Lung (tissue), 12 donors: ENCODE results near the gene CSTF1. TPM values are rescaled to one million over a fixed set of nuclear protein-coding genes. Genes with fewer than 3 reads are reported as not detected.

ENCODE experiments used
- ATAC-seq: fragments of 200-7000 bp; cut with Tn5 transposase; one replicate; pipeline ENCODE4 v1.9.1; 2020; ENCODE audit warnings: moderate number of reproducible peaks; ENCODE audit not compliant: insufficient read depth, low FRiP score
- DNase-seq, 3 donors: peaks; one replicate each; pipeline ENCODE4 v3.0.0-alpha.2; 2013 to 2017
- H3K27ac ChIP-seq, 2 donors: one replicate each; pipeline ENCODE4 v1.5.1; 2013; ENCODE audit warnings: mild to moderate bottlenecking in 2 of 2, moderate library complexity in 2 of 2, control low read depth in 1 of 2, inconsistent platforms in 1 of 2, low read depth in 1 of 2, low read length in 1 of 2
- H3K27me3 ChIP-seq, 3 donors: one replicate each; pipeline ENCODE4 v1.5.1; 2013; ENCODE audit warnings: low read length in 2 of 3; ENCODE audit not compliant: control insufficient read depth in 3 of 3, insufficient read depth in 3 of 3
- H3K36me3 ChIP-seq, 4 donors: one replicate each; pipeline ENCODE4 v1.5.1; 2013; ENCODE audit warnings: low read length in 4 of 4, mild to moderate bottlenecking in 1 of 4, moderate library complexity in 1 of 4; ENCODE audit not compliant: control insufficient read depth in 4 of 4, insufficient read depth in 4 of 4
- H3K4me1 ChIP-seq, 5 donors: one replicate each; pipeline ENCODE4 v1.5.1; 2013; ENCODE audit warnings: low read length in 5 of 5, mild to moderate bottlenecking in 2 of 5, moderate library complexity in 1 of 5; ENCODE audit not compliant: control insufficient read depth in 5 of 5, insufficient read depth in 5 of 5
- H3K4me3 ChIP-seq: one replicate; pipeline ENCODE4 v1.5.1; 2013; ENCODE audit warnings: mild to moderate bottlenecking, control low read depth, moderate library complexity
- H3K9ac ChIP-seq, 2 donors: one replicate each; pipeline ENCODE4 v1.5.1; 2013; ENCODE audit warnings: low read length in 2 of 2, control low read depth in 1 of 2; ENCODE audit not compliant: insufficient read depth in 1 of 2
- H3K9me3 ChIP-seq, 4 donors: one replicate each; pipeline ENCODE4 v1.5.1; 2013; ENCODE audit warnings: low read length in 3 of 4, mild to moderate bottlenecking in 1 of 4, moderate library complexity in 1 of 4; ENCODE audit not compliant: control insufficient read depth in 4 of 4, insufficient read depth in 3 of 4
- WGBS, 2 donors: extraction: QIAGEN DNeasy Blood & Tissue Kit; methylation state at CpG; one replicate each; pipeline ENCODE4 v1.1.7; 2013; 5-methylcytosine and 5-hydroxymethylcytosine counted together
- polyA plus RNA-seq, 2 donors: library from polyadenylated mRNA; stranded (reverse); fragments of 200-250 nt; gene quantifications; one replicate each; pipeline ENCODE4 v1.2.1, GENCODE V29; 2013
- total RNA-seq, 2 donors: library from RNA; depleted of rRNA in 1 of 2; stranded (reverse); fragments of >200 nt in 1 of 2; gene quantifications; one replicate each; pipeline ENCODE4 v1.2.1, GENCODE V29; 2014 to 2021
- TF ChIP-seq, protein P1 (sequence below): IDR thresholded peaks from 2 replicates; pipeline ENCODE4 v1.5.1; 2012; ENCODE audit warnings: mild to moderate bottlenecking; ENCODE audit errors: control extremely low read depth, extremely low read depth
- donor health status: control.
- donor health status: control.
- donor health status: Bipolar disorder and iron deficiency.
- donor health status: healthy.
- donor health status: DM: yes; HTN: yes; CAD: no.

CSTF1 gene
- total and polyA plus RNA-seq, 4 donors, result 6.4 to 36.1 (median 19.1) TPM

DNA sequence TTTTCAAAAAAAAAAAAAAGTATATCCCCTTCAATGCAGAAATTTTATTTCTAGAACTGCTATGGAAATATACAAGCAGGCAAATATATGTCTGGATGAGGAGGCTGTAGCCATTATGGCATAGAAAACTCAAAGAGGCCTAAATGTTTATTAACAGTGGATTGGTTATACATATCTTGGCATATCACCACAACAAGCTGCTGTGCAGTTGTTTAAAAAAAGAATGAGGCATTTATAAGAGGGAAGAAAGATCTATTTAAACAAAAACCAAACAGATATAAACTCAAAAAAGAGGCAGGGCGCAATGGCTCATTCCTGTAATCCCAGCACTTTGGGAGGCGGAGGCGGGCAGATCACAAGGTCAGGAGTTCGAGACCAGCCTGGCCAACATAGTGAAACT, 45.8 kb downstream of the CSTF1 start:
- DNase-seq (peak in 1 of 3 donors; percentile 54), ATAC-seq (no peak)
- TF ChIP-seq, protein P1, sequence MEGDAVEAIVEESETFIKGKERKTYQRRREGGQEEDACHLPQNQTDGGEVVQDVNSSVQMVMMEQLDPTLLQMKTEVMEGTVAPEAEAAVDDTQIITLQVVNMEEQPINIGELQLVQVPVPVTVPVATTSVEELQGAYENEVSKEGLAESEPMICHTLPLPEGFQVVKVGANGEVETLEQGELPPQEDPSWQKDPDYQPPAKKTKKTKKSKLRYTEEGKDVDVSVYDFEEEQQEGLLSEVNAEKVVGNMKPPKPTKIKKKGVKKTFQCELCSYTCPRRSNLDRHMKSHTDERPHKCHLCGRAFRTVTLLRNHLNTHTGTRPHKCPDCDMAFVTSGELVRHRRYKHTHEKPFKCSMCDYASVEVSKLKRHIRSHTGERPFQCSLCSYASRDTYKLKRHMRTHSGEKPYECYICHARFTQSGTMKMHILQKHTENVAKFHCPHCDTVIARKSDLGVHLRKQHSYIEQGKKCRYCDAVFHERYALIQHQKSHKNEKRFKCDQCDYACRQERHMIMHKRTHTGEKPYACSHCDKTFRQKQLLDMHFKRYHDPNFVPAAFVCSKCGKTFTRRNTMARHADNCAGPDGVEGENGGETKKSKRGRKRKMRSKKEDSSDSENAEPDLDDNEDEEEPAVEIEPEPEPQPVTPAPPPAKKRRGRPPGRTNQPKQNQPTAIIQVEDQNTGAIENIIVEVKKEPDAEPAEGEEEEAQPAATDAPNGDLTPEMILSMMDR, result no peak
- Histone ChIP-seq H3K36me3 (peaks cover 0 to 8% (median 3%) of the 10 kb centered on the region in 4 donors), H3K27ac (no peak overlapping the region), H3K9me3 (no peaks in the 10 kb centered on the region), H3K9ac (no peak overlapping the region), H3K4me1 (peaks cover 0 to 60% (median 37%) of the 10 kb centered on the region in 5 donors), H3K27me3 (no peaks in the 10 kb centered on the region), H3K4me3 (no peak overlapping the region)
- WGBS, 2 donors, result 89 to 92% methylated on average over 4 of the region's 4 CpGs

DNA sequence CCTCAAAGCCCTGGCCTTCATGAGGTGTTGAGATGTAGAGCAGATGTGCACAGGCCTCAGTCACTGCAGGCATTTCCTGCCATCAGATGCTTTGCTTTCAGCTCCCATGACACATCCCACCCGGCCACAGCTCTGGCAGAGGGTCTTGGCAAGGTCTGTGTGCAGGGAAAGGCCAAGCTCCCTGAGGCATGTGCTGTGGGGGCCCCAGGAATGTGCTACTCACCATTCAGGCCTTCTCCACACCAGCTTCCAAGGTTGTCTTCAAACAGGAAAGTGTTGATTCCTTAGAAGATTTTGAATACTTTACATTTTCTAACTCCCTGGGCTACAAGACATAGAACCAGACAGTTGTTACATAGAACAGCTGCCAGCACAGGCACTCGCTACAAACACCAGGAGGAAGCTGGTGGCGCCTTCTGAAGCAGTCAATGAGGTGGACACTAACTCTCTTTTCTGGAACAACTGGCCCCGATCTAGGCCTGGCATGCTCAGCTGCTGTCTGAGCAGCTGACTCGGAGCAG, 47.4 kb downstream of the CSTF1 start:
- H3K9ac ChIP-seq, result peak overlapping the region in 1 of 2 donors; percentile 50
- H3K36me3 ChIP-seq, result peaks cover 0 to 8% (median 3%) of the 10 kb centered on the region in 4 donors
- peak; percentile 77 for ATAC-seq
- H3K4me3 ChIP-seq, result no peak overlapping the region
- peak; percentile 97 to 98 (median 98) for DNase-seq
- TF ChIP-seq, protein P1, result no peak
- H3K4me1 ChIP-seq, result peaks cover 0 to 65% (median 39%) of the 10 kb centered on the region in 5 donors
- WGBS, 2 donors, result 34 to 48% methylated on average over 5 of the region's 5 CpGs
- H3K27me3 ChIP-seq, result peaks cover 0 to 7% (median 0%) of the 10 kb centered on the region in 3 donors
- H3K9me3 ChIP-seq, result no peaks in the 10 kb centered on the region
- H3K27ac ChIP-seq, result no peak overlapping the region

DNA sequence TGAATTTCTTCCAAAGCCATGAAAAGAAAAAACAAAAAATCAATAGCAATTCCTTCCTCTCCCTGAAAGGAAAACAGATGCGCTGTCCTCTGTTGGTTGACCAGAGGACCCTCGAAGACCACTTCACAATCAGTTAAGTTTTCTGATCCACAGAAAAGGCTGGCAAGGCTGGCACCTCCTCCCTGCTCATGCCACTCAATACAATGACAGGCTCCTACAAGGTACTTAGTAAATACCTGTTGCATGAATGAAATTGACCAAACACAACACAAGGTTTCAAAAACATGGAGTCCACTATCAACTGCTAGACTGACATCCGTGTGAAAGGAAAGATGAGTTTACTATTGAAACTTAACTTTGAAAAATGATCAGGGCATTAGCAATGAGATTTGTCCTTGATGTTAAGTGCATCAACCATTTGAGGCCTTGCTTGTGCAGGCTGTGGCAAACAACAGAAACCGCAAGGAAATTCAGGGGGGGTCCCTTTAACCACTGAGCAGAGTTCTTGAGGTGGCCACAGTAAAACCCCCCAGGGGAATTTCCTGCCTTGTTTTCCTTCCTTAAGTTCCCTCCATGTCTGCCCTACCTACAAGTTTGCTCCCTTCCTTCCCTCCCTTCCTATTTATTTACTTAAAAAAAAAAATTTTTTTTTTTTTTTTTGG, 48.0 kb downstream of the CSTF1 start:
- no peak overlapping the region for H3K4me3 ChIP-seq
- peaks cover 0 to 11% (median 3%) of the 10 kb centered on the region in 4 donors for H3K36me3 ChIP-seq
- H3K4me1 ChIP-seq, result peaks cover 0 to 65% (median 39%) of the 10 kb centered on the region in 5 donors
- 46 to 62% methylated on average over 4 of the region's 4 CpGs for WGBS, 2 donors
- DNase-seq (no peak), ATAC-seq (no peak)
- H3K9ac ChIP-seq, result peak overlapping the region in 1 of 2 donors; percentile 50
- no peaks in the 10 kb centered on the region for H3K9me3 ChIP-seq
- peaks cover 0 to 7% (median 0%) of the 10 kb centered on the region in 3 donors for H3K27me3 ChIP-seq
- peak overlapping the region in 1 of 2 donors; percentile 32 for H3K27ac ChIP-seq
- TF ChIP-seq, protein P1, result no peak
